ENCODE data around the gene MDH2.
"Not testable (repeated sequence)": the region's sequence is repeated elsewhere in the genome, so short reads cannot be mapped to it uniquely, and the experiment has no call there.

MDH2 gene

GRCh38 chr7:76049295-76049694 lies 1.4 kb downstream of the MDH2 start:
- DNase-seq: no peak

DNA sequence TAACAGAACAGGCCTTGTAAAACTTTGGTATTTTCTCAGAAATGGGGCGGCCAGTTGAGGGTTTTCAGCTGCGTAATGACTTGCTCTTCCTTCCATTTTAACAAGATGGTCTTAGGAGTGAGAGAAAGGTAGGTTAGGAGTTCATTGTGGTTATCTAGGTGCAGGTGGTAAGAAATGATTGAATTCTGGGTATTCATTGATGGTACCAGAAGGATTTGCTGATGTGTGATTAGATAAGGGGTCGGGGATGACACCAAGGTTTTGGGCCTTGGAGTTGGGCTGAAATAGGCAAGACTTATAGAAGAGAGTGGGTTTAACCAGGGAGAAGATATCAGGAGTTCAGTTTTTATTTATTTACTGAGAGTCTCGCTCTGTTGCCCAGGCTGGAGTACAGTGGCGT lies 2.6 kb downstream of the MDH2 start:
- no peak for DNase-seq

DNA sequence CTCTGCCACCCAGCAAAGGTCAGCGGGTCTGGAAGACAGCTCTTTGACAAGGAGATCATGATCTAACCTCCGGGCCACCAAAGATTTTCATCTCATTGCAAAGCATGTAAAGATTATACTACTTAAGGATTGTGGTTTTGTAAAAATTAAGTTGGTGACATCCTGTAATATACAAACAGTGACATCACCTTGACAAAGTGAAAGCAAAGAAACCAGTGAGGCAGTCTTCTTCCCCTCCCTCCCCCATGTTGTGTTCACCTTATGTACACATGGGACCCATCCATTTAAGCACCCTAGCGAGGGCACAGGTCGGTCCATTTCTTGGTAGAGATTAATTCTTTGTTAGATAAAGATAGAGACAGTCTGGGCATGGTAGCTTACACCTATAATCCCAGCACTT lies 3.9 kb downstream of the MDH2 start:
- no peak for DNase-seq

- DNase-seq: not testable (repeated sequence)
These were observed 4.8 kb downstream of the MDH2 start for GRCh38 chr7:76052681-76053080.

DNA sequence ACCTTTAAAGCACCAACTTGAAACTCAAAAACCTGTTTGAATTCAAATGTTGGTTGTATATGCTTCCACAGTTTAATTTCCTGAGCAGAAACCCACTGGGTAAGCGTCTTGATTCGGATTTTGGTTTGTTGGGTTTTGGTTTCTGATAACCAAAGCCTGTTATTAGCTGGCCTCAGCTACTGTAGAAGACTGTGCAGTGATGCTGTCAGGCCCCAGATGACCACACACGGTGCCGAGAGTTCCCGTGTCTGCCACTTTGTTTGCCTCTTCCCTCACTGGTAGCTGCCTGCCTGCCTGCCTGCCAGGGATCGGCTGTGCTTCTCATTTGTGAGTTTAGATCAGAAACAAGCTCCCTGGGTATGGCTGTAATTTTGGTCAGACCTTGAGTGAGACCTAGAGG lies 5.6 kb downstream of the MDH2 start:
- no peak for DNase-seq

DNA sequence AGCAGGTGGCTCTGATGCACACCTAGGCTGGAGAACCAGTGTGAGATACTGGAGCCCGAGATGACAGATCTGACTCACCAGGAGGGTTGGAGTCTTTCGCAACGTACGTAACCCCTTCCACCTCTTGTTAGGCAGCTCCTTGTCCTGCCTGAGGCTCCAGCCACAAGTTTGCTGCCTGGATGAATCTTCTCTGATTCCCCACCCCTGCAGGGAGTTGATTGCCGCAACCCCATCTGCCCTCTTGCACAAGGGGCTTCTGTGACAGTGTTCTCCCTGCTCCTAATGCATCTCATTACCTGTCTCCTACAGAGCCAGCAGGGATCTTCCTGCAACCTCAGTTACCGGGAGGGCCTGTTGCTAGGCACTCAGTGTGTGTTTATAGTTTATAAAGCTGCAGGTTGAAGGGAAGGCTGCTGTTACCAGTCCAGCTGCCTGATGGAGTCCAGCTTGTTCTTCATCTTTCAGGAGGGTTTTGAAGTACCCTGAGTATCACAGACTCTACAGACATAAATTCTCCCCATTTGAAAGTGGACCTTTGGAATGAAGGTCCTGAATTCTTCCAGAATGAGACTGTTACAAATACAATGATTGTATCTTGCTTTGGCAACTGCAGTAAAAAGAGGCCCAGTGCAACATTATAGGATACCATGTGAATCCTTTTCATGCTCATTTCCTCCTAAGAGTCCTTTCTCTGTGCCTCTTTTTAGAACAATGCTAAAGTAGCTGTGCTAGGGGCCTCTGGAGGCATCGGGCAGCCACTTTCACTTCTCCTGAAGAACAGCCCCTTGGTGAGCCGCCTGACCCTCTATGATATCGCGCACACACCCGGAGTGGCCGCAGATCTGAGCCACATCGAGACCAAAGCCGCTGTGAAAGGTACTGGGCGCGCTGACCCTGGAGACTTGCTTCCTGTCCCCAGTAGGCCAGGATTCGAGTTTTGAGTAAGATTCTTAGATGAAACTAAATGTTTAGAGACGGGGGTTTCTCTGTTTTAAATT lies 6.5 kb downstream of the MDH2 start:
- DNase-seq: no peak

GRCh38 chr7:76056241-76056640 lies 8.3 kb downstream of the MDH2 start:
- no peak for DNase-seq

DNA sequence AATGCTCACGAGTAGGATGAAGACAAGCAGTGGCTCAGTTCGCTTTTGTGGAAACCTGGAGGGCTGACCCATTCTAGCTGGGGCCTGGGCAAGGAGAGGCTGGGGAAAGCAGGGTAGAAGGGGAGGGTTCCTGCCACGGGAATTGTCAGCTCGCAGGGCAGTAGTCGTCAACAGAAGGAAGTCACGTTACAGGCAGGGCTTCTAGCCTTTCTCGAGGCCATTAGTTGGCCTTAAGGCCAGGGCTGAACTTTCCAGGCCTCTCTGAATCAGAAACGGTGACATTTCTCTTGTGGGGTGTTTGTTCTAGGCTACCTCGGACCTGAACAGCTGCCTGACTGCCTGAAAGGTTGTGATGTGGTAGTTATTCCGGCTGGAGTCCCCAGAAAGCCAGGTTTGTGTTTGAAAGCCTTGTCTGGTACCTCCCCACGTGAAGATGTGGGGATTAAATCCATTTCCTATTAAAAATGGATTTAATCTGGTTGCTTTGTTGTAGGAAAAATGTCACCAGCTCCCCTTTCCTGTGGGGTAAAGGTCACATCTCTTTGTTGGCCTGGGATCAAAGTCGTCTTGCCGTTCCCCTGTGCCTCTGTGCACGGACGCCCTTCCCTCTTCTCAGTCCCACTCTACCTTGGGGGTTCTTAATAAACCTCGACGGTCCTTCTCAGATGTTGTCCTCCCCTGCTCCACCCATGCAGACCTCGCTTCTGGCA lies 9.4 kb downstream of the MDH2 start:
- no peak for DNase-seq

DNA sequence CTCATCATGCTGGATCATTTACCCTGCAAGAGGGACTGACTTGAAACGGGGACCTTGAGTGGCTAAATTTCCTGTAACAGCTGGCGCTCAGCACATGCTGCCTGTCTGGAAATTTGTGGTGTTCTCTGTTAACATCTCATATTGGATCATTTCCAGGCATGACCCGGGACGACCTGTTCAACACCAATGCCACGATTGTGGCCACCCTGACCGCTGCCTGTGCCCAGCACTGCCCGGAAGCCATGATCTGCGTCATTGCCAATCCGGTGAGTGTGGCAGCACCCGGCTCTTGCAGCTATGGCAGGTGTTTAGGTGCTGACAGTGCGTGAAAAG lies 9.9 kb downstream of the MDH2 start:
- DNase-seq: no peak

DNA sequence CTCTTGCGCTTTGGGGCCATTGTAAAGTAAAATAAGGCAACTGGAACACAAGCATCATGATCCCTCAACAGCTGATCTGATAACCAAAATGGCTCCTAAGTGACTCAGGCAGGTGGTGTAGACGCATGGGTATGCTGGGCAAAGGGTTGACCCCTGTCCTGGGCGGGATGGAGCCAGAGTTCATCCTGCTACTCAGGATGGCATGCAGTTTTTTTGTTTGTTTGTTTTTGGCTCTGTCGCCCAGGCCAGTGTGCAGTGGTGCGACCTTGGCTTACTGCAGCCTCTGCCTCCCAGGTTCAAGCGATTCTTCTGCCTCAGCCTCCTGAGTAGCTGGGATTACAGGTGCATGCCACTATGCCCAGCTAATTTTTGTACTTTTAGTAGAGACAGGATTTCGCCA lies 10.8 kb downstream of the MDH2 start:
- not testable (repeated sequence) for DNase-seq

GRCh38 chr7:76060842-76061241 lies 12.9 kb downstream of the MDH2 start:
- DNase-seq: no peak

GRCh38 chr7:76062254-76062653 lies 14.3 kb downstream of the MDH2 start:
- DNase-seq: no peak

- DNase-seq: no peak
These were observed 15.2 kb downstream of the MDH2 start for GRCh38 chr7:76063114-76063513.

DNA sequence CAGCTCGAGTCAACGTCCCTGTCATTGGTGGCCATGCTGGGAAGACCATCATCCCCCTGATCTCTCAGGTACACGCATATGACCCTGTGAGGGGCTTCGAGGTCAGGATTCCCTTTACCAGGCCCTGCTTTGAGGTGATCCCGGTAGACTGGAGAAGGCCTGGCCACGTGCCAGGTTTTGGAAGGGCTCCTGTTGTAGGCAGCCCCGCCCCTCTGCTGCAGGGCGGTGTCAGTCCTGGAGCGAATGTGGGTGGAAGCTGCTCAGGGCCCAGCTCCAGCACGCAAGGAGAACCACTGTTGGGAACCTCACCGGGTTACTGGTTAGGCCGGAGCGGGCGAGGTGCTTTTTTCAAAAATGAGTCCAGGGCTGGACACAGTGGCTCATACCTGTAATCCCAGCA lies 15.6 kb downstream of the MDH2 start:
- no peak for DNase-seq

DNA sequence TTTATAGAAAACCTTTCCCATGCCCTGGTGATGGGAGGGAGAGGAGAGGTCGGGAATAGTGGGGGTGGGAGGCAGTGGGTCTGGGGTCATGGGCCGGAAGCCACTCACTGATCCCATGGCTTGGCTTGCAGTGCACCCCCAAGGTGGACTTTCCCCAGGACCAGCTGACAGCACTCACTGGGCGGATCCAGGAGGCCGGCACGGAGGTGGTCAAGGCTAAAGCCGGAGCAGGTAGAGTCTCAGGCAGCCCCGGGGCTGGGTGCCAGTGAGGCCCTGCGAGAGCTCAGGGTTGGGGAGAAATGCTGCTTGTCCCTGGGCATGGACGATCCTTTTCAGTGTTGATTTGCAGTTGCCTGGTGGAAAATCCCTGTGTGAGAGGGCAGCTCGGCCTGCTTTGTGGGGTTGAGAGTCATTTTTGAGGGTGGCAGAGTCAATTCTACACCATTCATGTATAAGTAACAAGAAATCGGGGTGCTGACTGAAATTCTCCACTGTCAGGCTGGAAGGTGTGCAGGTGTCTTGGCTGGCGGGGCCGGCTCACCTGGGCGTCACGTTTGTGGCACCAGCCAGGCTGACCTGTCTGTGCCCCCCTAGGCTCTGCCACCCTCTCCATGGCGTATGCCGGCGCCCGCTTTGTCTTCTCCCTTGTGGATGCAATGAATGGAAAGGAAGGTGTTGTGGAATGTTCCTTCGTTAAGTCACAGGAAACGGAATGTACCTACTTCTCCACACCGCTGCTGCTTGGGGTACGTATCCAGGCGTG lies 16.5 kb downstream of the MDH2 start:
- no peak for DNase-seq

GRCh38 chr7:76065016-76065612 lies 17.2 kb downstream of the MDH2 start:
- DNase-seq: no peak

- no peak for DNase-seq
These were observed 19.0 kb downstream of the MDH2 start for GRCh38 chr7:76066716-76067503.

DNA sequence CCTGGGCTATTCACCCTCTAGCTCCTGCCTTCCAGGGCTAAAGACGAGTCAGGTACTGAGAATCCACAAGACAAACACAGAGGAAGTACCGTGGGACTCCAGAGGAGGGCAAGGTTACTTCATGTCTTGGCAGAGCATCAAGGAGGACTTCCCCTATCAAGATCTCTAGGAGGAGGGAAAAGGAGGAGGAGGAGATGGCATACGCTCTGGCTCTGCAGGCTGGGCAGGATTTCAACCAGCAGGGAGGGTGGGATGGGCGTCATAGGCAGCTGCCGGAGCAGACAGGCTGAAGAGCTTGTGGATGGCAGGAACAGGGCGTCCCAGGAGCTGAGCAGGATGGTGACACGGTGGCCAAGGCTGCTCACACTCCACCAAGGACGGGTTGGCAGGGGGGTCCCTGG lies 21.3 kb downstream of the MDH2 start:
- DNase-seq: no peak

- no peak for DNase-seq
These were observed 23.7 kb downstream of the MDH2 start for GRCh38 chr7:76071316-76072242.

DNA sequence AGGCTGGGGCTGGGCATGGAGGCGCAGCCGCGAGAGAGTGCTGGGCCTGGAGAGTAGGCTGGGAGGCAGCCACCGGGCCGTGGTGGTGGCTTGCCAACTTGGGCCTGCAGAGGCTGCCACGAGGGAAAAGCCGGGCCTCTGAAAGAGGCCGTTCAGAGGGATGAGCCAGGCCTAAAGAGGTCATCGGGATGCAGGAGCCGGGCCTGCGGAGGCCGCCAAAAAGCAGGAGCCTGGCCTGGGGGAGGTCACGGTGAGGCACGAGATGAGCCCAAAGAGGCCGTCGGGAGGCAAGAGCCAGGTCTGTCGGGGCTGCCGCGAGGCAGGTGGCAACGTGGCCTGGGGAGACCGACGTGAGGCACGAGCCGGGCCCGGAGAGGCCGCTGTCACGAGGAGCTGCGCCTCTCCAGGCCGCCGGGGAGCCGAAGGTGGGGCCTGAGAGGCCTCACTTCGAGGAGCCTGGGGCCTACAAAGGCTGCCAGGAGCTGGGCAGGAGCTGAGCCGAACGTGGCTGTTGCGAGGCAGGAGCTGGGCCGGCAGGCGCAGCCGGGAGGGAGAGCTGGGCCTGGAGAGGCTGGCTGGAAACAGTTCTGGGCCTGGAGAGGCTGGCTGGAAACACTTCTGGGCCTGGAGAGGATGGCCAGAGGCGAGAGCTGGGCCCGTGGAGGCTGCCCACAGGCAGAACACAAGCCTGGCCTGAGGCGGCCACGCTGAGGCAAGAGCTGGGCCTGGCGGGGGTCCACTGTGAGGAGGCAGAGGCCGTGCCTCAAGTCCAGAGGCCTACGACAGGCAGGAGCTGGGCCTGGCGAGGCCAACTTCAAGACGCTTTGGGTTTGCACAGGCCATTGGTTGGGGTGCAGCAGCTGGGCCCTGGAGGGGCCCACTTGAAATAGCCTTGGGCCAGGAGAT lies 24.6 kb downstream of the MDH2 start:
- DNase-seq: no peak

Measured in NCI-H446 treated with DMSO at 0.1 percent for 48 hours (cell line).